Natural killer cell (primary cell): ENCODE data around the gene MYO18B. TPM values are rescaled to one million over a fixed set of nuclear protein-coding genes. Genes with fewer than 3 reads are reported as not detected.

Experiments
- ATAC-seq, 3 donors: fragments of 150-1000 bp in 2 of 3; fragments of 200-7000 bp in 1 of 3; cut with Tn5 transposase; 1 replicate in 1 of 3; 2 replicates in 2 of 3; pipeline ENCODE4 v1.10.0; 2021; ENCODE audit warnings: mild to moderate bottlenecking in 2 of 3, moderate library complexity in 2 of 3
- DNase-seq, 2 donors: peaks; one replicate each; pipeline versions ENCODE4 v3.0.0 to v3.0.0-alpha.2; 2013 to 2021; ENCODE audit warnings: mixed read lengths in 1 of 2
- H3K27ac ChIP-seq: one replicate; pipeline ENCODE4 v1.5.1; 2013; ENCODE audit warnings: mild to moderate bottlenecking, low read length
- H3K27me3 ChIP-seq: one replicate; pipeline ENCODE4 v1.6.1; 2013; ENCODE audit warnings: low read length; ENCODE audit not compliant: control insufficient read depth, insufficient read depth
- H3K36me3 ChIP-seq: one replicate; pipeline ENCODE4 v1.6.1; 2013; ENCODE audit warnings: low read length; ENCODE audit not compliant: control insufficient read depth, insufficient read depth
- H3K4me1 ChIP-seq: one replicate; pipeline ENCODE4 v1.6.1; 2013; ENCODE audit warnings: low read length; ENCODE audit not compliant: control insufficient read depth, insufficient read depth
- H3K4me3 ChIP-seq: one replicate; pipeline ENCODE4 v1.5.1; 2013; ENCODE audit warnings: low read length
- H3K9me3 ChIP-seq: one replicate; pipeline ENCODE4 v1.6.1; 2013; ENCODE audit warnings: low read length; ENCODE audit not compliant: control insufficient read depth, insufficient read depth
- H3K27ac Mint-ChIP-seq, 2 donors: one replicate each; pipeline ENCODE4 v1.8.0; 2022; ENCODE audit warnings: mild to moderate bottlenecking in 2 of 2, mixed read lengths in 2 of 2, moderate library complexity in 1 of 2
- H3K27me3 Mint-ChIP-seq, 2 donors: one replicate each; pipeline ENCODE4 v1.8.0; 2022; ENCODE audit warnings: low read depth in 2 of 2, mixed read lengths in 2 of 2
- H3K36me3 Mint-ChIP-seq: one replicate; pipeline ENCODE4 v1.8.0; 2022; ENCODE audit warnings: mixed read lengths
- H3K4me1 Mint-ChIP-seq, 2 donors: one replicate each; pipeline ENCODE4 v1.8.0; 2022; ENCODE audit warnings: mixed read lengths in 2 of 2
- H3K4me3 Mint-ChIP-seq: one replicate; pipeline ENCODE4 v1.8.0; 2022; ENCODE audit warnings: mild to moderate bottlenecking, moderate library complexity, mixed read lengths
- H3K9me3 Mint-ChIP-seq, 2 donors: one replicate each; pipeline ENCODE4 v1.8.0; 2022; ENCODE audit warnings: mixed read lengths in 2 of 2
- CTCF ChIP-seq: fragments of 200-600 bp; IDR thresholded peaks from one replicate; pipeline ENCODE4 v1.8.0; 2022; ENCODE audit warnings: antibody characterized with exemption
- WGBS: methylation state at CpG from one replicate; pipeline ENCODE4 v1.1.7; 2013; ENCODE audit warnings: missing lambda C conversion rate; ENCODE audit not compliant: insufficient coverage; 5-methylcytosine and 5-hydroxymethylcytosine counted together
- intact Hi-C: fragments of 100-400 bp; cut with micrococcal nuclease; formaldehyde crosslinking; loops from one replicate; pipeline ENCODE4 v1.14.2; 2022
- total RNA-seq, 4 donors: library from RNA; stranded (reverse); fragments of 120-200 nt in 1 of 4; gene quantifications; one replicate each; pipeline versions ENCODE4 v1.2.3 to v1.2.4, GENCODE V29; 2013 to 2022

MYO18B gene
- total RNA-seq, 3 donors from 2014 or later (not counting 1 experiment from before 2014, with no cell fraction given), result 0.07 to 0.14 (median 0.10) TPM

GRCh38 chr22:25899566-25899965 lies 157.6 kb downstream of the MYO18B start:
- no peaks in the 10 kb centered on the region for H3K36me3 ChIP-seq
- no peak for DNase-seq
- H3K4me1 ChIP-seq, result no peaks in the 10 kb centered on the region
- H3K9me3 Mint-ChIP-seq, result no peaks in the 10 kb centered on the region
- no peaks in the 10 kb centered on the region for H3K4me1 Mint-ChIP-seq
- no peak overlapping the region for H3K27ac ChIP-seq
- intact Hi-C loops, result no loop called here
- no peak for ATAC-seq
- no peak overlapping the region for H3K4me3 ChIP-seq
- WGBS, result no CpG with 5 or more reads among the region's 1 CpG
- no peak overlapping the region for H3K27ac Mint-ChIP-seq
- H3K36me3 Mint-ChIP-seq, result no peaks in the 10 kb centered on the region
- H3K27me3 Mint-ChIP-seq, result peaks cover 20 to 30% of the 10 kb centered on the region in 2 donors
- H3K9me3 ChIP-seq, result no peaks in the 10 kb centered on the region
- H3K4me3 Mint-ChIP-seq, result no peak overlapping the region
- no peak for TF ChIP-seq CTCF
- H3K27me3 ChIP-seq, result no peaks in the 10 kb centered on the region

GRCh38 chr22:25900390-25900789 lies 158.4 kb downstream of the MYO18B start:
- Mint-ChIP-seq H3K27me3 (peaks cover 18 to 31% of the 10 kb centered on the region in 2 donors), H3K36me3 (no peaks in the 10 kb centered on the region), H3K27ac (no peak overlapping the region), H3K4me3 (no peak overlapping the region), H3K9me3 (no peaks in the 10 kb centered on the region), H3K4me1 (no peaks in the 10 kb centered on the region)
- Histone ChIP-seq H3K36me3 (no peaks in the 10 kb centered on the region), H3K4me3 (no peak overlapping the region), H3K27me3 (no peaks in the 10 kb centered on the region), H3K4me1 (no peaks in the 10 kb centered on the region), H3K9me3 (no peaks in the 10 kb centered on the region), H3K27ac (no peak overlapping the region)
- 94% methylated on average over 3 of the region's 3 CpGs for WGBS
- DNase-seq (no peak), ATAC-seq (no peak)
- no peak for TF ChIP-seq CTCF
- intact Hi-C loops, result no loop called here

- Mint-ChIP-seq H3K4me3 (no peak overlapping the region), H3K27ac (no peak overlapping the region), H3K4me1 (no peaks in the 10 kb centered on the region), H3K27me3 (peaks cover 18 to 35% of the 10 kb centered on the region in 2 donors), H3K36me3 (no peaks in the 10 kb centered on the region), H3K9me3 (no peaks in the 10 kb centered on the region)
- DNase-seq (no peak), ATAC-seq (no peak)
- WGBS, result 99% methylated on average over 3 of the region's 4 CpGs
- Histone ChIP-seq H3K9me3 (no peaks in the 10 kb centered on the region), H3K27ac (no peak overlapping the region), H3K4me3 (no peak overlapping the region), H3K36me3 (no peaks in the 10 kb centered on the region), H3K4me1 (no peaks in the 10 kb centered on the region), H3K27me3 (no peaks in the 10 kb centered on the region)
- no peak for TF ChIP-seq CTCF
- intact Hi-C loops, result no loop called here
Observed at GRCh38 chr22:25900880-25901279, 158.9 kb downstream of the MYO18B start.

GRCh38 chr22:25902402-25902801 lies 160.4 kb downstream of the MYO18B start:
- H3K27ac ChIP-seq, result no peak overlapping the region
- H3K27me3 ChIP-seq, result no peaks in the 10 kb centered on the region
- DNase-seq (no peak), ATAC-seq (no peak)
- no peaks in the 10 kb centered on the region for H3K36me3 ChIP-seq
- Mint-ChIP-seq H3K4me1 (no peaks in the 10 kb centered on the region), H3K36me3 (no peaks in the 10 kb centered on the region), H3K9me3 (no peaks in the 10 kb centered on the region), H3K27ac (no peak overlapping the region), H3K27me3 (peaks cover 13 to 28% of the 10 kb centered on the region in 2 donors), H3K4me3 (no peak overlapping the region)
- no peak overlapping the region for H3K4me3 ChIP-seq
- no peaks in the 10 kb centered on the region for H3K9me3 ChIP-seq
- WGBS, result 66% methylated on average over 8 of the region's 8 CpGs
- no peak for TF ChIP-seq CTCF
- intact Hi-C loops, result no loop called here
- H3K4me1 ChIP-seq, result no peaks in the 10 kb centered on the region
